Activated T-helper 17 cell treated with anti-CD3 and anti-CD28 coated beads, Interleukin-2, amount 50 U/mL, for 72 hours (primary cell): ENCODE measurements around the gene ZNF500. TPM values are rescaled to one million over a fixed set of nuclear protein-coding genes. Genes with fewer than 3 reads are reported as not detected.

Source experiments
- ATAC-seq: fragments of 150-1000 bp; cut with Tn5 transposase; replicated peaks from 2 replicates; pipeline ENCODE4 v1.10.0; 2021; ENCODE audit warnings: mild to moderate bottlenecking, moderate library complexity
- H3K27ac Mint-ChIP-seq: one replicate; pipeline ENCODE4 v1.8.0; 2022; ENCODE audit warnings: mixed read lengths
- H3K27me3 Mint-ChIP-seq: one replicate; pipeline ENCODE4 v1.8.0; 2022; ENCODE audit warnings: mixed read lengths
- H3K36me3 Mint-ChIP-seq: one replicate; pipeline ENCODE4 v1.8.0; 2022; ENCODE audit warnings: low read depth, mild to moderate bottlenecking, mixed read lengths
- H3K4me1 Mint-ChIP-seq: one replicate; pipeline ENCODE4 v1.8.0; 2022; ENCODE audit warnings: mixed read lengths
- H3K4me3 Mint-ChIP-seq: one replicate; pipeline ENCODE4 v1.8.0; 2022; ENCODE audit warnings: mild to moderate bottlenecking, mixed read lengths
- H3K9me3 Mint-ChIP-seq: one replicate; pipeline ENCODE4 v1.8.0; 2022; ENCODE audit warnings: mixed read lengths
- total RNA-seq, 2 donors: library from RNA; stranded (reverse); gene quantifications; one replicate each; pipeline ENCODE4 v1.2.3, GENCODE V29; 2022

ZNF500 gene
- total RNA-seq, 2 donors from 2014 or later: 9.7 to 12.5 TPM

DNA sequence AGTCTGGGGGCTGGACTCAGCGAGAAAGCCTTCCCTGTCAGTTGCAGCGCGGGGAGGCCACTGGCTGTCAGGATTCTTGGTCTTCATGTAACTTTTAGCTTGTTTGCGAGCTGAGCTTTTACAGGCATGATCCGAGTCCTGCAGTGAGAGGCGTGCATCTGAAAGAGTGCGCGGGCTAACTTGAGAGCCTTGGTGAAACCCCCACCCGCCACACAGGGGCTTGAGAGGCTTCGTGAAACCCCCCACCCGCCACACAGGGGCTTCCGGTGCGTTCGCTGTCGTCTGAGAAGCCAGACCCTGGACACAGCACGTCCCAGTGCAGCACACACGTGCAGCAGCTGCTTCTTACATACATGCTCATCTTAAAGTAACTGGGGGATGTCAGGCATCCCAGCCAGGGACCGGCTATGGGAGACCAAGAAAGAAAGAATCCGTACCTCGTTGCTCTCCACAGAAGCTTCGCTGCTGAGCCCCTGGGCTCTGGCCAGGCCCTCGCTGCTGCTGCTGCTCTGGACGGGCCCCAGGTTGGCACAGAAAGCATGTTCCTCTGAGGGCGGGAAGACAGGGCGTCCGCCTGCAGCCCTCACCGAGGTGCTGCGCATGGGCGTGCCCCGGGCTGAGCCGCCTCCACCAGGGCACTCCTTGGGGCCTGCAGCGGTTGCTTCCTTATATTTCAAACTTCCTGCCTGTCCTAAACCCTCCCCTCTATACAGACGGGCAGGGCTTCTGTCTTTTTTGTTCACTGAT is 65.8 kb downstream of the ZNF500 start:
- ATAC-seq: no peak
- Mint-ChIP-seq H3K4me3 (no peak overlapping the region), H3K9me3 (no peaks in the 10 kb centered on the region), H3K27me3 (no peaks in the 10 kb centered on the region), H3K4me1 (no peaks in the 10 kb centered on the region), H3K36me3 (peaks cover 54% of the 10 kb centered on the region), H3K27ac (no peak overlapping the region)

DNA sequence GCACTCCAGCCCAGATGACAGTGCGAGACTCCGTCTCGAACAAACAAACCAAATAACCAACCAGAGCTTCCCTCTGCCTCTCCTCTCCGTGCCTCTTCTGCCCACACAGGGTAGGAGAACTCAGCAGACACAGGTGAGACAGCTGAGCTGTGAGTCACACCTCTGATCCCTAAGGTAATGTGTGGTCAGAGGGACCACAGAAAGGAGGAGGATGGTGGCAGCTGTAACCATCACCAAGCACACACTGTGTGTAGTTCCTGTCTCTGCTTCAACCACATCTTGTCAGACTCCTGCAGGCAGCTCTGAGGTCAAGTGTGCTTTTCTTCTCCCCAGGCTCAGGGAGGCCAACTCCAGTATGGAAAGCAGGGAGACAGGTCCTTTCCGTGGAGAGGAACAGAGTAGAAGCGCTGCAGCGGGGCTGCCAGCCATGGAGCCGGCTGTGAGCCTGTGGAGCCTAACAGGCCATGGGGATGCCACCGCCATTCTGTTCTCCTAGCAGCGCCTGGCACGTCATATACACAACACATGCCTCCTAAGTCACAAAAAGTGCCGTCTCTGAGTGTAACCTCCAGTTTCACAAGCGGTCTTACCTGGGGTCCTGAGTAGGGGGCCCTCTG is 66.5 kb downstream of the ZNF500 start:
- Mint-ChIP-seq H3K27ac (no peak overlapping the region), H3K36me3 (peaks cover 51% of the 10 kb centered on the region), H3K4me3 (no peak overlapping the region), H3K27me3 (no peaks in the 10 kb centered on the region), H3K9me3 (no peaks in the 10 kb centered on the region), H3K4me1 (no peaks in the 10 kb centered on the region)
- peak; percentile 91 for ATAC-seq

DNA sequence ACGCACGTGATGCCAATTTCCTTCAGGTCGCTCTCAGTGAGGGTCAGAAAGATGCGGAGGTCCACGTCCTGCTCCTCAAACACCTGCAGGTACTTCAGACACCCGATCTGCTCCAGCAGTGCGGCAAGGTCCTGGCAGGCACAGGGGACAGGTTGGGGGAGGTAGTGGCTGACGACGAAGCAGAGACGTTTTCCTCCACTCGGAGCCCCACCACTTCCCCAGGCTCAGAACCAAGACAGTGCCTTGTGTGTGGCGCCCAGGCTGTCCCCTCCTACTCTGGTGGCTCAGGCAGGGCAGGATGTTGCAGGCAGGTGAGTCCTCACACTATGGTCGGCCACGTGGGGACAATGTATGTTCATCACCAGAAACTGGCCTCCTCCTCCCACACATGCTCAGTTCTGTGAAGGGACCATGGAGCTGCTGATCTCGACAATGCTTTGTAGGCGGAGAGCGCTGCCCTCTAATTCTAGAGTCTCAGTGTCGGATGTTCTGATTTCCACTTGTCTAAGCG is 67.9 kb downstream of the ZNF500 start:
- Mint-ChIP-seq H3K9me3 (no peaks in the 10 kb centered on the region), H3K4me3 (no peak overlapping the region)
- no peak for ATAC-seq

DNA sequence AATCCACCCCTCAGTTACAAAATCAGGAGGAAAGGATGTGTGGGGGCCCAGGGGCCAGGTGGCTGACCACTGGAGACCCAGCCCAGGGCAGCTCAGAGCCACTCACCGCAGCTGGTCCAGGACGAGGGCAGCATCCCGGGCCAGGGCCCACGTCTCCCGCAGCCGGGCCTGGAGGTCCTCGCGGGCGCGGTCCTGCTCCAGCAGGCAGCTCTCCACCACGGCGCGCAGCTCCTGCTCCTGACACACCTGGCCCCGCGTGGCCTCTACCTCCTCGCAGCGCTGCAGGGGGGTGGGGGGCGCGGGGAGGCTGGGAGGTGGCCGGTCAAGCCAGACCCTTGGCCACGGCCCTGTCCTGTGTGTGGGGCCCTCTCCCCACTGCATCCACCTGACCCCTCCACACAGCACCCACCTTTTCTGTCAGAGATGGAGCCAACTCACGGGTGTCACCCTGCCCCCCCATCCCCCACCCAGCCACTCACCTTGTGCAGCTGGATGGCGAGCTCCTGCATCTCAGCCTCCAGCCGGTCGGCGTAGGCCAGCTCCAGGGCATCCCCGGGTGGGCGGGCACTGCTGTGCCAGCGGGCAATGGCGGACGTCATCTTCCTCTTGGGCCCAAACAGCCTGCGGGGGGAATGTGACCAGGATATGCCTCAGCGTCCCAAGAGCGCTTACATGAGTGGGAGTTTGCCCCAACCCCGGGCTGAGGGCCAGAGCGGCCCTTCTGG is 68.5 kb downstream of the ZNF500 start:
- Mint-ChIP-seq H3K4me1 (no peaks in the 10 kb centered on the region), H3K27ac (no peak overlapping the region), H3K4me3 (no peak overlapping the region), H3K27me3 (no peaks in the 10 kb centered on the region), H3K36me3 (peaks cover 33% of the 10 kb centered on the region), H3K9me3 (no peaks in the 10 kb centered on the region)
- ATAC-seq: no peak

More for the DNA sequence above, 67.9 kb downstream of the ZNF500 start:
- H3K27me3 Mint-ChIP-seq: no peaks in the 10 kb centered on the region
- no peaks in the 10 kb centered on the region for H3K4me1 Mint-ChIP-seq
- peaks cover 39% of the 10 kb centered on the region for H3K36me3 Mint-ChIP-seq
- H3K27ac Mint-ChIP-seq: no peak overlapping the region

Other genes starting within 250 kb of the ZNF500 start
- 10 to 100 TPM; 24.5 to 31.2 TPM for gene CDIP1, start 228.4 kb downstream of the ZNF500 start, total RNA-seq
- not detected for gene C16orf96, start 210.8 kb downstream of the ZNF500 start, total RNA-seq
- gene UBALD1, start 152.3 kb downstream of the ZNF500 start, total RNA-seq: 10 to 100 TPM; 16.6 to 24.5 TPM
- gene MGRN1, start 142.3 kb downstream of the ZNF500 start, total RNA-seq: 10 to 100 TPM; 63.5 to 66.3 TPM
- gene NUDT16L1, start 73.6 kb downstream of the ZNF500 start, total RNA-seq: 10 to 100 TPM; 16.8 to 28.7 TPM
- gene ANKS3, start 32.9 kb downstream of the ZNF500 start, total RNA-seq: 10 to 100 TPM; 14.0 to 15.7 TPM
- gene DNAAF8, start 32.6 kb downstream of the ZNF500 start, total RNA-seq: not detected
- gene SEPTIN12, start 21.2 kb upstream of the ZNF500 start, total RNA-seq: not detected
- gene SMIM22, start 28.2 kb upstream of the ZNF500 start, total RNA-seq: not detected
- 1 to 10 TPM; 8.0 to 8.8 TPM for gene ROGDI, start 35.5 kb upstream of the ZNF500 start, total RNA-seq
- 10 to 100 TPM; 57.8 to 97.2 TPM for gene GLYR1, start 80.1 kb upstream of the ZNF500 start, total RNA-seq
- 10 to 100 TPM; 23.1 to 38.3 TPM for gene UBN1, start 80.3 kb upstream of the ZNF500 start, total RNA-seq
- gene PPL, start 170.0 kb upstream of the ZNF500 start, total RNA-seq: not detected
- gene SEC14L5, start 191.2 kb upstream of the ZNF500 start, total RNA-seq: 1 to 10 TPM in 1 of 2 donors, under 1 TPM in 1; 0.61 to 1.0 TPM